T-helper 22 cell (primary cell): Measurements from ENCODE around the gene ABR.
"Not testable (repeated sequence)": the region's sequence is repeated elsewhere in the genome, so short reads cannot be mapped to it uniquely, and the experiment has no call there.

Experiments used
- DNase-seq: peaks from one replicate; pipeline ENCODE4 v3.0.0-alpha.2; 2020; ENCODE audit warnings: low read depth

ABR gene

GRCh38 chr17:1095090-1095852 lies 84.5 kb downstream of the ABR start:
- no peak for DNase-seq

GRCh38 chr17:1094591-1094990 lies 85.2 kb downstream of the ABR start:
- no peak for DNase-seq

- no peak for DNase-seq
Measured at GRCh38 chr17:1091900-1092299, 87.9 kb downstream of the ABR start.

- DNase-seq: no peak
Measured at GRCh38 chr17:1091190-1091534, 88.6 kb downstream of the ABR start.

GRCh38 chr17:1090465-1091189 lies 89.2 kb downstream of the ABR start:
- no peak for DNase-seq

GRCh38 chr17:1089915-1090314 lies 89.9 kb downstream of the ABR start:
- no peak for DNase-seq

GRCh38 chr17:1087381-1088241 lies 92.2 kb downstream of the ABR start:
- no peak for DNase-seq

- no peak for DNase-seq
Measured at GRCh38 chr17:1083451-1084187, 96.2 kb downstream of the ABR start.

- DNase-seq: no peak
Measured at GRCh38 chr17:1082579-1082978, 97.2 kb downstream of the ABR start.

- no peak for DNase-seq
Measured at GRCh38 chr17:1078831-1079561, 100.8 kb downstream of the ABR start.

GRCh38 chr17:1077986-1078711 lies 101.6 kb downstream of the ABR start:
- DNase-seq: no peak

GRCh38 chr17:1077581-1077985 lies 102.2 kb downstream of the ABR start:
- DNase-seq: no peak

GRCh38 chr17:1076982-1077302 lies 102.8 kb downstream of the ABR start:
- no peak for DNase-seq

GRCh38 chr17:1076299-1076981 lies 103.3 kb downstream of the ABR start:
- no peak for DNase-seq

GRCh38 chr17:1074886-1075605 lies 104.7 kb downstream of the ABR start:
- no peak for DNase-seq

- DNase-seq: not testable (repeated sequence)
Measured at GRCh38 chr17:1073963-1074625, 105.7 kb downstream of the ABR start.

GRCh38 chr17:1073241-1073962 lies 106.4 kb downstream of the ABR start:
- DNase-seq: no peak

GRCh38 chr17:1072551-1072961 lies 107.2 kb downstream of the ABR start:
- DNase-seq: no peak
